Astrocyte of the cerebellum (primary cell): ENCODE data around the gene MTMR3.

ENCODE experiments used
- DNase-seq: peaks from one replicate; pipeline ENCODE4 v3.0.0-alpha.2; 2011; ENCODE audit warnings: low read depth
- H3K4me3 ChIP-seq: 2 replicates; pipeline ENCODE4 v1.5.1; 2011; ENCODE audit warnings: mild to moderate bottlenecking, low read depth, low read length, moderate library complexity
- CTCF ChIP-seq: IDR thresholded peaks from 2 replicates; pipeline ENCODE4 v1.5.1; 2012; ENCODE audit warnings: low read length, low read depth, moderate library complexity, mild to moderate bottlenecking; ENCODE audit errors: missing control alignments
- in situ Hi-C: cut with HindIII; loops from 2 replicates; pipeline ENCODE4 v1.10.0; 2017; ENCODE audit warnings: low sequenced_read_pairs

MTMR3 gene

GRCh38 chr22:30021881-30022619 lies 139.1 kb downstream of the MTMR3 start:
- no peak overlapping the region for H3K4me3 ChIP-seq
- DNase-seq = no peak
- TF ChIP-seq CTCF = no peak
- in situ Hi-C loops = no loop called here

- DNase-seq = no peak
- TF ChIP-seq CTCF = no peak
- H3K4me3 ChIP-seq = no peak overlapping the region
- in situ Hi-C loops = no loop called here
Observed at GRCh38 chr22:30023099-30023660, 140.2 kb downstream of the MTMR3 start.

GRCh38 chr22:30024231-30024630 lies 141.3 kb downstream of the MTMR3 start:
- H3K4me3 ChIP-seq = no peak overlapping the region
- in situ Hi-C loops = no loop called here
- no peak for TF ChIP-seq CTCF
- no peak for DNase-seq

GRCh38 chr22:30025221-30025620 lies 142.2 kb downstream of the MTMR3 start:
- no peak for TF ChIP-seq CTCF
- in situ Hi-C loops = no loop called here
- no peak for DNase-seq
- no peak overlapping the region for H3K4me3 ChIP-seq

- in situ Hi-C loops = no loop called here
Observed at GRCh38 chr22:30026756-30027155, 143.8 kb downstream of the MTMR3 start.

GRCh38 chr22:30027169-30027568 lies 144.2 kb downstream of the MTMR3 start:
- H3K4me3 ChIP-seq = no peak overlapping the region
- DNase-seq = no peak
- in situ Hi-C loops = no loop called here
- no peak for TF ChIP-seq CTCF

More at GRCh38 chr22:30026756-30027155, 143.8 kb downstream of the MTMR3 start:
- DNase-seq = no peak
- TF ChIP-seq CTCF = no peak
- no peak overlapping the region for H3K4me3 ChIP-seq
